Colonic mucosa (tissue), 4 donors: ENCODE measurements around the gene AEBP1. TPM values are rescaled to one million over a fixed set of nuclear protein-coding genes. Genes with fewer than 3 reads are reported as not detected.

Experiments
- DNase-seq: peaks from one replicate; pipeline ENCODE4 v3.0.0-alpha.2; 2020
- H3K27ac ChIP-seq: fragments of 200-600 bp; one replicate; pipeline ENCODE4 v1.8.0; 2021
- H3K27me3 ChIP-seq: fragments of 200-600 bp; one replicate; pipeline ENCODE4 v1.8.0; 2021
- H3K36me3 ChIP-seq: fragments of 200-600 bp; one replicate; pipeline ENCODE4 v1.8.0; 2021
- H3K4me1 ChIP-seq: fragments of 200-600 bp; one replicate; pipeline ENCODE4 v1.8.0; 2021; ENCODE audit warnings: mild to moderate bottlenecking
- H3K4me3 ChIP-seq: fragments of 200-600 bp; one replicate; pipeline ENCODE4 v1.8.0; 2021
- H3K9ac ChIP-seq, 2 donors: one replicate each; pipeline ENCODE4 v1.7.0; 2013; ENCODE audit warnings: control low read depth in 2 of 2, low read depth in 2 of 2, low read length in 2 of 2
- H3K9me3 ChIP-seq: fragments of 200-600 bp; one replicate; pipeline ENCODE4 v1.8.0; 2021
- CTCF ChIP-seq: fragments of 200-600 bp; IDR thresholded peaks from one replicate; pipeline ENCODE4 v1.8.0; 2022; ENCODE audit warnings: antibody characterized with exemption, mild to moderate bottlenecking
- intact Hi-C: fragments of 100-400 bp; cut with DNase I; formaldehyde crosslinking; loops from one replicate; pipeline ENCODE4 v1.14.1; 2022
- total RNA-seq, 2 donors: library from RNA; stranded (reverse); fragmentation: NEBNext Ultra II Directional in 1 of 2; extraction: Animal tissue kit (Norgen Biotek cat#: 25700) in 1 of 2; gene quantifications; one replicate each; pipeline ENCODE4 v1.2.1, GENCODE V29; 2021
- donor health status: healthy.
- donor health status: DM: no; HTN: no; CAD: no.
- donor health status: DM: no; HTN: no; CAD: no.

The AEBP1 gene
- total RNA-seq, 2 donors from 2014 or later: 21.4 to 30.4 TPM

GRCh38 chr7:44157116-44158080, 53.3 kb downstream of the AEBP1 start:
- no peak overlapping the region for H3K4me3 ChIP-seq
- DNase-seq: no peak
- TF ChIP-seq CTCF: no peak
- intact Hi-C loops: no loop called here
- no peaks in the 10 kb centered on the region for H3K36me3 ChIP-seq
- H3K9ac ChIP-seq: no peak overlapping the region
- no peaks in the 10 kb centered on the region for H3K27me3 ChIP-seq
- no peaks in the 10 kb centered on the region for H3K9me3 ChIP-seq
- no peaks in the 10 kb centered on the region for H3K4me1 ChIP-seq
- no peak overlapping the region for H3K27ac ChIP-seq

DNA sequence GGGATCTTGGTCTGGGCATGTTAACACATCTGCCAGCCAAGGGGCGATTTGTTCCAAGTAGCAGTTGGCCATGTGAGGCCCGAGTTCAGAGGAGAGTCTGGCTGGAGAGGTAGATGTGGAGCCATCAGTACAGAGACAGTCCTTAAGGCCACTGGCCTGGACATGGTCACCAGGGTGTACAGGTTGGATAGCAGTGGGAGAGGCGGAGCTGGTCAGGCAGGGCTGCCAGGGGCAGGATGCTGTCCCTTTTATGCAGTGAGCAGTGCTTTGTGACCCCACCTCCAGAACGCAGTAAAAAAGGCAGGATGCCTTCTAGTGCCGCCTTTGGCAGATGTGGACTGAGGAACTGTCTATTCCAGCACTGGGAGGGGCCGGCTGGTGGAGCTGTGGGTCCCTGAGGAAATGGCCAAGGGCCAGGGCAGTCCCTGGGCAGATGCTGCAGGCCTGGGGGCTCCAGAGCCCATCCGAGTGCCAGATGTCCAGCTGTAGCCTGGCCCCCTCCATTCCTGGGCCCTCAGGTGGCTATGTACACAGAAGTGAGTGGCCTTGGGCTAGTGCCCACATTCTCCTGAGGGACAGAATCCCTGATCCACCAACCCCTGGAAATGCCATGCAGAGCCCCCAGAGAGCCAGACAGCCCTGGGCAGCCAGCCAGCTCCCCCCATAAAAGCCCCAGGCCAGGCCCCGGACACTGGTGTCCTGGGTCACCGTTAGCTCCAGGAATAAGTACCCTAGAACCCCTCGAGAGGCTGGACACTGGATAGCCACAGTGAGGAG, 54.1 kb downstream of the AEBP1 start:
- Histone ChIP-seq H3K9ac (no peak overlapping the region), H3K36me3 (no peaks in the 10 kb centered on the region), H3K27ac (no peak overlapping the region), H3K9me3 (no peaks in the 10 kb centered on the region), H3K27me3 (no peaks in the 10 kb centered on the region), H3K4me3 (no peak overlapping the region), H3K4me1 (no peaks in the 10 kb centered on the region)
- no peak for TF ChIP-seq CTCF
- no peak for DNase-seq
- intact Hi-C loops: no loop called here

GRCh38 chr7:44158873-44159631, 54.9 kb downstream of the AEBP1 start:
- Histone ChIP-seq H3K27ac (no peak overlapping the region), H3K4me3 (no peak overlapping the region), H3K27me3 (no peaks in the 10 kb centered on the region), H3K4me1 (no peaks in the 10 kb centered on the region), H3K36me3 (no peaks in the 10 kb centered on the region), H3K9me3 (no peaks in the 10 kb centered on the region), H3K9ac (no peak overlapping the region)
- TF ChIP-seq CTCF: no peak
- intact Hi-C loops: no loop called here
- DNase-seq: no peak

GRCh38 chr7:44159824-44160630, 55.9 kb downstream of the AEBP1 start:
- DNase-seq: no peak
- no peak for TF ChIP-seq CTCF
- Histone ChIP-seq H3K4me3 (no peak overlapping the region), H3K27me3 (no peaks in the 10 kb centered on the region), H3K9me3 (no peaks in the 10 kb centered on the region), H3K4me1 (no peaks in the 10 kb centered on the region), H3K27ac (no peak overlapping the region), H3K9ac (no peak overlapping the region), H3K36me3 (no peaks in the 10 kb centered on the region)
- intact Hi-C loops: no loop called here
